ENCODE data around the gene SEM1.
"Not testable (repeated sequence)": the region's sequence is repeated elsewhere in the genome, so short reads cannot be mapped to it uniquely, and the experiment has no call there.

SEM1 gene

DNA sequence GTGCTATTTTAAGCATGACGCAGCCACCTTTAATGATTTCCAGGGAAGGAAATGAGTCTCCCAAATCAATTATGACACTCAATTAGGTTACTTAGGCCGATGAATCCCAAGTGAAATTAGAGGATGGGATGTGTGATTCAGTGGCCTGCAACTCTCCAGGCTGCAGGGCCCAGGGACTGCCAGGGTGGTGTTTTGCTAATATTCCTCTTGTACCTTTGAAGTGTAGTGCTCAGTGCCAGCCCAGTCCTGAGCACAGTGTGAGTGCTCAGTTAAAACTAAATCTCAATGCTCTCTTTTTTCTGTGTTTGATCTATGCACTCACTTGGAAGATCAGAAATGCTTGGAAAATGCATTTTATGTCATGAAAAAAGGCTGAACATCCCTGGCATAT lies 51.6 kb downstream of the SEM1 start:
- no peak for DNase-seq

DNA sequence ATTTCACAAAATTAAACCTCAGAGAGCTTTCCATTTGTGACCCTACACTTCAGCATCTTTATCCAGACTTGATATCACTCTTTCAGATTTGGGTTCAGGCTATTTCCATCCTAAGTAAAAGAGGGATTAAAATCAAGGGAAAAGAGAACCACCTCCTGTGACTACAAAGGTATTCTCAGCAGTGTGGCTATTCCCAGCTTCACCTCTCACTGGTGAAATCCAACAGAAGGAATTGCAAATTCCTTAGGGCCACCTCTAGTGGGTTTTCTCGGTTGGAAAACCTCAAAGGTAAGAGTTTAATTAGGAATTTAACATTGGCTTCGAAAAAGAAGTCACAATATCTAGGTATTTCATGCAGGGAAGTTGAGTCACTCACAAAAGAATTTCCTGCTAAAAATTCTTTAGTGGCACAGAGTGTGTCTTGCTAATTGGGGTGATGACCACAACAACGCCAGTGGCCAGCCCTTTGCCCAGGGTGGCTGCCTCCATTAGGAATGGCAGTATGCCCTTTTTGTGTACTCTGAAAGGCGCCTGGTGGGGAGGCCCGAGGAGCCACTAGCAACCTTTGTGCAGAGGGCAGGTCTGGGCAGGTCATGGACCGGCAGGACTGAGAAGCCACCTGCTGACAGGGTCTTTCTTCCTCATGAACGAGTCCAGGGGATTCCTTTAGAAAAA lies 52.2 kb downstream of the SEM1 start:
- peak in 2 of 3 experiments; percentile 75 to 90 for DNase-seq

DNA sequence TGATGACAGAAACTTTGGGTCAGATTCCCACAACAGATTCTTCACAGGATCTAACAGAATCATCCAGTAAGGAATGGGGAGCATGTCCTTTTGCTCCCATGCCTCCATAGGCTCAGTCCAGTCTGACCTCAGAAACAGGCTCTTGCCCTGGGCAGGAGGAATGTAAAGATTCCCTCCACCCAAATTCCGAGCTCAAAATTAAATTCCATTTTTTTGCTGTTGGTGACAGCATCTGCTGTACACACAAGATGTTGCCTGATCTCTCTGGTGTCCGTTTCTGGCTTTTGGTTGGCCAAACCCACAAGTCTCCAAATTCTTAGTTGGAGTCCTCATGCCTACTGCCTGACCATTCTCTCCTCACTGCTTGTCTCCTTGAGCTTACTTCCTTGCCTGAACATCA lies 53.7 kb downstream of the SEM1 start:
- no peak for DNase-seq

DNA sequence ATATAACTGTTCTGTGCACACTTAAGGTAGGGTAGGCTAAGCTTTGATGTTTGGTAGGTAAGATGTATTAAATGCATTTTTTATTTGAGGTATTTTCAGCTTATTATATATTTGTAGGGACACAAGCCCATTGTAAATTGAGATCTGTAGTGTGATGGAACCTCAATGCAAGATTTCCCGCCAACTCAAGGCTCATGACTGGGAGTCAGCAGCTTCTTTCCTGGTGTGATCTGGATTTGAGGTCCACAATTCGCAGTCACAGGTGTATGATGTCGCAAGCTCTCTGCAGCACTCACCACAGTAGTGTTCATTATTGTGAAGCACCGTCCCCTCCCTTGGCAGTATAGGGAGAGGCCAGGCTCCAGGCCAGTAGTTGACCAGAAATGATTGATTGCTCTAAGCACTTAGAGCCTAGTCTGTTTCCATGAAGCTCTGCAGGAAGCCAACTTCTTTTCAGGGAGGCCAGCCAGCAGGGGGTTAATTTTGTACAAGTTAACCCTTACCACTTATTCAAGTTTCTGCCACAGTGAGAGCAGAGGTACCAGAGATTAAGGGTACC lies 54.9 kb downstream of the SEM1 start:
- peak; percentile 13 to 94 (median 73) for DNase-seq

DNA sequence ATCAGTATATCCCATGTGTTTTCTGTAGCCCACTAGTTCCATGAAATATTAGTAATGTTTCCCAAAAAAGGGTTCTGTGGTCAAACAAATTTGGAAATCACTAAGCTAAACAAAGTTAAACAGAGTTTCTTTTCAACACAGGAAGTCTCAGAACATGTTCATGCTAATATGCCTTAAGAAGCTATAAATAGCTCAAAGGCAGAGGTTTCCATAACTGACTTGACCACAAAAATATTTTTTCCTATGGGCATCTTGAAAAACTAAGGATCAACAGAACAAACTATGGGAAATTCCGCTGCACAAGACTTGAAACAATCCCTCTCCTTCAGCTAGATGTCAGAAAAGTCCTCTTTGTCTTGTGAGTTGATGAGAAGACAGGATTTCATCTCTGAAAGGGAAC lies 59.7 kb downstream of the SEM1 start:
- no peak for DNase-seq

DNA sequence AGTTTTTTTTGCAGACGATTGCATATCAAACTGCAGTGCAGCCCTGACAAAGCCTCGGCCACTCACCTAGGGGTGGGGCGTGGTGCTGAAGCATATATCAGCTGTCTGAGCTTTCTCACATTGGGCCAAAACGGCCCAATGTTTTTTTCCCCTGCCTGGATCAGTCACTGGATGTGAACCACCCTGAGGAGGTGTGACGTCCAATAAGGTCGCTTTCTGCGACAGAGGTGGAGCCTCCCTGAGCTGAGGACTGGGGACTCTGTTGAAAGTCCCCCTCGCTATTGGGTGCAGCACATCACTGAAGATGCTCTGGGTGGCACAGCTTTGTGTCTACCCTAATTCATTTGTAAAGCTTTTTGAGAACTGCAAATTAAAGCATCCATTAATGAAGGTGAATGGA lies 60.9 kb downstream of the SEM1 start:
- no peak for DNase-seq

DNA sequence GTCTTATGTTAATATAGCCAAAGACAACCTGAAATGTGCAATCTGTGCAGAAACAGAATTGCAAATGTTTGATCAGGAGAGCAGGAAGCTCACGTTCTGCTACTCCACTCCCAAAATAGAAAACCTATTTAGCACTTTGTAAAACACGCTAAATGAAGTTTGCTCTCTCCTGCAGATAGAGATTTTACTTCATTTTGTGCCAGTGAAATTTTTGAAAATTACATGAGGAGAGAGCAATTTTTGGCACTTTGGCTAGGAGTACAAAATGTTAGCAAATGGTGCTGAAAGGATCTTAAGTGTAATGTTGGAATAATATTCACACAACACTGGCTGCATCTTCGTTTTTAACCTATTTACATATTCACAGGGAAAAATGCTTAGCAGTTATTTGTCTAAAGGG lies 61.9 kb downstream of the SEM1 start:
- peak in 1 of 3 experiments; percentile 42 for DNase-seq

DNA sequence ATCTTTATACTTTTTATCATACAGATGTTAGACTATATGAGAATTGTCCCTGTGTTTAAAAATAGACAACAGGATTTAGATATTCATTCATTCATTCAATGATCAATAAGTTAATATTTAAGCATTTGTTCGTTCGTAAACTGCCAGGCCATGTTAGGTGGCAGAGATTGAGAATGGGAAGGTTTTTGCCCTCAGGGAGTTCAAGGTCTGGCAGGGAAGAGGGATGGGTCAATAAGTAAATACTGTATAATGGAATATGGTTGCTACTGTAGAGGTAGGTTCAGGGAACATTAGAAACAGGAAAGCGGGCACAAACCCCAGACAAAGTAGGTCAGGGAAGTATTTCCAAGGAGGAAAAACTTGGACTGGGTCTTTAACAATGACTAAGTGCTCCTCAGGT lies 64.6 kb downstream of the SEM1 start:
- no peak for DNase-seq

DNA sequence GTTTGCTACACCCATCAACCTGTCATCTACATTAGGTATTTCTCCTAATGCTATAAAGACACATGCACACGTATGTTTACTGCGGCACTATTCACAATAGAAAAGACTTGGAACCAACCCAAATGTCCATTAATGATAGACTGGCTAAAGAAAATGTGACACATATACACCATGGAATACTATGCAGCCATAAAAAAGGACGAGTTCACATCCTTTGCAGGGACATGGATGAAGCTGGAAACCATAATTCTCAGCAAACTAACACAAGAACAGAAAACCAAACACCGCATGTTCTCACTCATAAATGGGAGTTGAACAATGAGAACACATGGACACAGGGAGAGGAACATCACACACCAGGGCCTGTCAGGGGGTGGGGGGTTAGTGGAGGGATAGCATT lies 66.2 kb downstream of the SEM1 start:
- DNase-seq: not testable (repeated sequence)

DNA sequence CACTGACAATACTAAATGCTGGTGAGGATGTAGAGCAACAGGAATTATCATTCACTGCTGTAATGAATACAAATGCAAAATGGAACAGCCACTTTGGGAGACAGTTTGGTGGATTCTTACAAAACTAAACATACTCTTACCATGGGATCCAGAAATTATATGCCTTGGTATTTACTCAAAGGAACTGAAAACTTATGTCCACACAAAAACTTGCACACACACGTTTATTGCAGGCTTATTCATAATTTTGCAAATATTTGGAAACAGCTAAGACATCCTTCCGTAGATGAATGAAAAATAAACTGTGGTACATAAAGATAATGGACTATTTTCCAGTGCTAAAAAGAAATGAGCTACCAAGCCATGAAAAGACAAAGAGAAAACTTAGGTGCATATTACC lies 69.6 kb downstream of the SEM1 start:
- no peak for DNase-seq
